Lung (tissue), 12 donors: ENCODE measurements around the gene MYRFL. TPM values are rescaled to one million over a fixed set of nuclear protein-coding genes. Genes with fewer than 3 reads are reported as not detected.
A peak's percentile ranks its signal among the peaks of the same experiment; 100 is the strongest.
"Not testable (repeated sequence)": the region's sequence is repeated elsewhere in the genome, so short reads cannot be mapped to it uniquely, and the experiment has no call there.

Experiments
- ATAC-seq: fragments of 200-7000 bp; cut with Tn5 transposase; one replicate; pipeline ENCODE4 v1.9.1; 2020; ENCODE audit warnings: moderate number of reproducible peaks; ENCODE audit not compliant: insufficient read depth, low FRiP score
- DNase-seq, 3 donors: peaks; one replicate each; pipeline ENCODE4 v3.0.0-alpha.2; 2013 to 2017
- H3K27ac ChIP-seq, 2 donors: one replicate each; pipeline ENCODE4 v1.5.1; 2013; ENCODE audit warnings: mild to moderate bottlenecking in 2 of 2, moderate library complexity in 2 of 2, control low read depth in 1 of 2, inconsistent platforms in 1 of 2, low read depth in 1 of 2, low read length in 1 of 2
- H3K27me3 ChIP-seq, 3 donors: one replicate each; pipeline ENCODE4 v1.5.1; 2013; ENCODE audit warnings: low read length in 2 of 3; ENCODE audit not compliant: control insufficient read depth in 3 of 3, insufficient read depth in 3 of 3
- H3K36me3 ChIP-seq, 4 donors: one replicate each; pipeline ENCODE4 v1.5.1; 2013; ENCODE audit warnings: low read length in 4 of 4, mild to moderate bottlenecking in 1 of 4, moderate library complexity in 1 of 4; ENCODE audit not compliant: control insufficient read depth in 4 of 4, insufficient read depth in 4 of 4
- H3K4me1 ChIP-seq, 5 donors: one replicate each; pipeline ENCODE4 v1.5.1; 2013; ENCODE audit warnings: low read length in 5 of 5, mild to moderate bottlenecking in 2 of 5, moderate library complexity in 1 of 5; ENCODE audit not compliant: control insufficient read depth in 5 of 5, insufficient read depth in 5 of 5
- H3K4me3 ChIP-seq: one replicate; pipeline ENCODE4 v1.5.1; 2013; ENCODE audit warnings: mild to moderate bottlenecking, control low read depth, moderate library complexity
- H3K9ac ChIP-seq, 2 donors: one replicate each; pipeline ENCODE4 v1.5.1; 2013; ENCODE audit warnings: low read length in 2 of 2, control low read depth in 1 of 2; ENCODE audit not compliant: insufficient read depth in 1 of 2
- H3K9me3 ChIP-seq, 4 donors: one replicate each; pipeline ENCODE4 v1.5.1; 2013; ENCODE audit warnings: low read length in 3 of 4, mild to moderate bottlenecking in 1 of 4, moderate library complexity in 1 of 4; ENCODE audit not compliant: control insufficient read depth in 4 of 4, insufficient read depth in 3 of 4
- CTCF ChIP-seq: IDR thresholded peaks from 2 replicates; pipeline ENCODE4 v1.5.1; 2012; ENCODE audit warnings: mild to moderate bottlenecking; ENCODE audit errors: control extremely low read depth, extremely low read depth
- WGBS, 2 donors: extraction: QIAGEN DNeasy Blood & Tissue Kit; methylation state at CpG; one replicate each; pipeline ENCODE4 v1.1.7; 2013; 5-methylcytosine and 5-hydroxymethylcytosine counted together
- polyA plus RNA-seq, 2 donors: library from polyadenylated mRNA; stranded (reverse); fragments of 200-250 nt; gene quantifications; one replicate each; pipeline ENCODE4 v1.2.1, GENCODE V29; 2013
- total RNA-seq, 2 donors: library from RNA; depleted of rRNA in 1 of 2; stranded (reverse); fragments of >200 nt in 1 of 2; gene quantifications; one replicate each; pipeline ENCODE4 v1.2.1, GENCODE V29; 2014 to 2021
- donor health status: control.
- donor health status: control.
- donor health status: Bipolar disorder and iron deficiency.
- donor health status: healthy.
- donor health status: DM: yes; HTN: yes; CAD: no.

The MYRFL gene
- total and polyA plus RNA-seq, 4 donors = 0.03 to 1.9 (median 0.15) TPM

- WGBS, 2 donors = 92 to 97% methylated on average over 2 of the region's 2 CpGs
- Histone ChIP-seq H3K27ac (no peak overlapping the region), H3K9me3 (peaks cover 0 to 8% (median 2%) of the 10 kb centered on the region in 4 donors), H3K4me1 (no peaks in the 10 kb centered on the region), H3K4me3 (no peak overlapping the region), H3K36me3 (peaks cover 0 to 6% (median 4%) of the 10 kb centered on the region in 4 donors), H3K27me3 (no peaks in the 10 kb centered on the region), H3K9ac (no peak overlapping the region)
- DNase-seq (no peak), ATAC-seq (no peak)
- TF ChIP-seq CTCF = no peak
These were observed 32.5 kb upstream of the MYRFL start for GRCh38 chr12:69792533-69792932.

DNA sequence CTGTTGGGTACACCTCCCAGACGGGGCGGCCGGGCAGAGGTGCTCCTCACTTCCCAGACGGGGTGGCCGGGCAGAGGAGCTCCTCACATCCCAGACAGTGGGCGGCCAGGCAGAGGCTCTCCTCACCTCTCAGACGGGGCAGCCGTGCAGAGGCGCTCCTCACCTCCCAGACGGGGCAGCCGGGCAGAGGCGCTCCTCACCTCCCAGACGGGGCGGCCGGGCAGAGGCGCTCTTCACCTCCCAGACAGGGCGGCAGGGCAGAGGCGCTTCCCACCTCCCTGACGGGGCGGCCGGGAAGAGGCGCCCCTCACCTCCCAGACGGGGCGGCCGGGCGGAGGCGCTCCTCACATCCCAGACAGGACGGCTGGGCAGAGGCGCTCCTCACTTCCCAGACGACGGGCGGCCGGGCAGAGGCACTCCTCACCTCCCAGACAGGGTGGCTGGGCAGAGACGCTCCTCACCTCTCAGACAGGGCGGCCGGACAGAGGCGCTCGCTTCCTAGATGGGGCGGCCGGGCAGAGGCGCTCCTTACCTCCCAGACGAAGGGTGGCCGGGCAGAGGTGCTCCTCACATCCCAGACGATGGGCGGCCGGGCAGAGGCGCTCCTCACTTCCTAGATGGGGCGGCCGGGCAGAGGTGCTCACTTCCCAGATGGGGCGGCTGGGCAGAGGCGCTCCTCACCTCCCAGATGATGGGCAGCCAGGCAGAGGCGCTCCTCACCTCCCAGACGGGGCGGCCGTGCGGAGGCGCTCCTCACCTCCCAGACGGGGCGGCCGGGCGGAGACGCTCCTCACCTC lies 17.7 kb upstream of the MYRFL start:
- not testable (repeated sequence) for DNase-seq, ATAC-seq

GRCh38 chr12:69810870-69811498 lies 14.0 kb upstream of the MYRFL start:
- no peak for TF ChIP-seq CTCF
- H3K27me3 ChIP-seq = no peaks in the 10 kb centered on the region
- H3K27ac ChIP-seq = no peak overlapping the region
- H3K4me3 ChIP-seq = no peak overlapping the region
- no peak overlapping the region for H3K9ac ChIP-seq
- DNase-seq = no peak
- H3K9me3 ChIP-seq = peaks cover 0 to 10% (median 3%) of the 10 kb centered on the region in 4 donors
- 71 to 72% methylated on average over 4 of the region's 4 CpGs for WGBS, 2 donors
- ATAC-seq = no peak
- peaks cover 0 to 3% (median 2%) of the 10 kb centered on the region in 4 donors for H3K36me3 ChIP-seq
- peaks cover 0 to 1% (median 0%) of the 10 kb centered on the region in 5 donors for H3K4me1 ChIP-seq

More for the DNA sequence above, 17.7 kb upstream of the MYRFL start:
- not testable (repeated sequence) for H3K9ac ChIP-seq, H3K4me1 ChIP-seq, H3K36me3 ChIP-seq, H3K4me3 ChIP-seq, H3K27ac ChIP-seq, H3K27me3 ChIP-seq, H3K9me3 ChIP-seq
- 96% methylated on average over 53 to 62 of the region's 62 CpGs for WGBS, 2 donors

DNA sequence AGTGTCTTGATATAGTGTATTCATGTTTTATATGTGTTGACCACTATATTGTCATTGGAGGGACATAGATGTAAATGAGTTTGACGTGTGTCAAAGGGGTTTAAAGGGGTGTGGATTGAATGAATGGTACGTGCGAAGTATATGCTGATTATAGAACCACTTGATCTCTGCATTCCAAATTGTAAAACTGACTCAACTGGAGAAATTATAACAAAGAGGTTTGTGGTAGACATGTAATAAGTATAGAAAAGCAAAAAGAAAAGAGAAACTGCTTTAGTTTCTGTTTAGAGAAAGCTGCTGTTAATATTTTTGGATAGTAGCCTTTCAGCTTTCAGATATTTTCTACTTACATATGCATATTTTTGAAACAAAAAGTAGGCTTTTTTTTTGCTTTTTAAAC lies 8.9 kb upstream of the MYRFL start:
- WGBS, 2 donors = 93 to 96% methylated on average over 3 of the region's 3 CpGs
- no peak overlapping the region for H3K9ac ChIP-seq
- no peaks in the 10 kb centered on the region for H3K27me3 ChIP-seq
- ATAC-seq = no peak
- H3K4me3 ChIP-seq = no peak overlapping the region
- H3K27ac ChIP-seq = no peak overlapping the region
- DNase-seq = peak in 1 of 3 donors; percentile 11
- peaks cover 0 to 8% (median 3%) of the 10 kb centered on the region in 5 donors for H3K4me1 ChIP-seq
- TF ChIP-seq CTCF = no peak
- peaks cover 0 to 1% (median 0%) of the 10 kb centered on the region in 4 donors for H3K9me3 ChIP-seq
- peaks cover 0 to 3% (median under 1%) of the 10 kb centered on the region in 4 donors for H3K36me3 ChIP-seq
